HS-5 (cell line): ENCODE measurements around the gene PIK3CD.

Experiments used
- DNase-seq: peaks from one replicate; pipeline ENCODE4 v3.0.0-alpha.2; 2012; ENCODE audit warnings: low read depth

The PIK3CD gene

GRCh38 chr1:9651565-9652378, at the start of gene PIK3CD:
Gene PIK3CD (plus strand): TSS chr1:9651731. CDS start chr1:9710456, 58,725 bp downstream.
- no peak for DNase-seq

- DNase-seq = no peak
These were observed 49.4 kb upstream of the PIK3CD start for GRCh38 chr1:9601942-9602793.

- DNase-seq = no peak
These were observed 48.8 kb upstream of the PIK3CD start for GRCh38 chr1:9602794-9603167.

GRCh38 chr1:9603307-9603706, 48.2 kb upstream of the PIK3CD start:
- DNase-seq = no peak

GRCh38 chr1:9603766-9604753, 47.5 kb upstream of the PIK3CD start:
- no peak for DNase-seq

- no peak for DNase-seq
These were observed 46.7 kb upstream of the PIK3CD start for GRCh38 chr1:9604836-9605235.

GRCh38 chr1:9605946-9606455, 45.5 kb upstream of the PIK3CD start:
- no peak for DNase-seq

- no peak for DNase-seq
These were observed 45.1 kb upstream of the PIK3CD start for GRCh38 chr1:9606458-9606857.

DNA sequence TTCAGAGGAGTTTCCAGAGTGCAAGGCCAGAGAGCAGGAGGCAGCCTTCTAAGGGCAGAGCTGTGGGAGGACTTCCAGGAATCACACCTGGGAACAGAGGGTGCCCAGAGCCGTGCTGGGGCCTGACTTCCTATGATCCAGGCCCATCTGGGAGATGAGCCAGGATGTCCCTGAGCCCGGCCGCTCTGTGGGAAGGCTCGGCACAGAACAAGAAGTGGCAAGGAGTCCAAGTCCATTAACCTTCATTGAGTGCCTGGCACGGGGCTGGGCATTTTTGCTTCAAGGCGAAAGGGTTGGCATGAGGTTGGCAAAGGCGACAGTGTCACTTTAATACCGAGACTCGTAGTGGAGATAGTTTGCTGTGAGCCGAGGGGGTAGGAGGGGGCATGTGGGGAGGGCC, 44.6 kb upstream of the PIK3CD start:
- no peak for DNase-seq

- no peak for DNase-seq
These were observed 44.2 kb upstream of the PIK3CD start for GRCh38 chr1:9607352-9607751.

GRCh38 chr1:9609998-9610397, 41.5 kb upstream of the PIK3CD start:
- no peak for DNase-seq

- no peak for DNase-seq
These were observed 41.0 kb upstream of the PIK3CD start for GRCh38 chr1:9610548-9610947.

DNA sequence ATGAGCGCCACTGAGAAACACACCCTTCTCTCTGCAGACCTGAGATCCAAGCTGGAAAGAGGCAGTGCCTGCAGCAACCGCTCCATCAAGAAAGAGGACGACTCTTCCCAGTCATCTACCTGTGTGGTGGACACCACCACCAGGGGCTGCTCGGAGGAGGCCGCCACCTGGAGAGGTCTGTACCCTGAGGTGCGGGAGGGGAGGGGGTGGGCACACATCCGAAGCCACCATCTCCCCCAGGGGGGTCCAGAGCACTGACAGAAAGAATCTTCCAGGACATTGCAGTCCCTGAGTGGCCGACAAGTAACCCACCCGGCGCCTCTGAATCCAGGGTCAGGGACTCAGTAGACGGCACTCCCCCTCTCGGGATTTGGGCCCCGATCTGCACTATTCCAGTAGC, 39.8 kb upstream of the PIK3CD start:
- no peak for DNase-seq

DNA sequence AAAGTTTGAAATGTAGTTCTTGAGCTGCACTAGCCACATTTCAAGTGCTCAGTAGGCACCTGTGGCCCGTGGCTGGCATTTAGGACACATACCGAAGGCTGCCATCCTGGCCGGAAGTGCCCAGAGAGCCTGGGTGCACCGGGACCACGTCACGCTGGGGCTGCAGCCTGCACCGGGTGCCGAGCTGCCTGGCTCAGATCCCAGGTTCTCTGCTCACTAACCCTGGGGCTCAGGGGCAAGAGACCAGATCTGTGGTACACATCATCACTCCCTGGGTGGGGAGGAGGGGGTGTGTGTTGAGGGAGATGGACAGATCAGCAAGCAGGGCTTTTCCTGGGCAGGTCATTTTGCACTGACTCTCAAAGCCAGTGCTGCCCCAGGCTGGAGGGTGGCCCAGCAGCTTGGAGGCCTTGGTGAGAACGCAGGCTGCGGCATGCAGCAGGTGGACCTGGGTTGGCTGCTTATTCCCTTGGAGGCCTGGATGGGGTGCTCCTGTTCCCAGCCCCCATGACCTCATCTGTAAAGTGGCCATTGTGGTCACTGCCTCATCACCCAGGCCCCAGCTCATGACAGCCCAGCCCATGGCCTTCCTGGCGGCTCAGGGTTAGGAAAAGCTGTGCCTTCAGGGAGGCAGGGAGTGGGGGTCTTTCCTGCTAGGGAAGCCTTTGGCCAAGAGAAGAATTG, 39.2 kb upstream of the PIK3CD start:
- DNase-seq = no peak

- DNase-seq = no peak
These were observed 38.5 kb upstream of the PIK3CD start for GRCh38 chr1:9612871-9613624.

DNA sequence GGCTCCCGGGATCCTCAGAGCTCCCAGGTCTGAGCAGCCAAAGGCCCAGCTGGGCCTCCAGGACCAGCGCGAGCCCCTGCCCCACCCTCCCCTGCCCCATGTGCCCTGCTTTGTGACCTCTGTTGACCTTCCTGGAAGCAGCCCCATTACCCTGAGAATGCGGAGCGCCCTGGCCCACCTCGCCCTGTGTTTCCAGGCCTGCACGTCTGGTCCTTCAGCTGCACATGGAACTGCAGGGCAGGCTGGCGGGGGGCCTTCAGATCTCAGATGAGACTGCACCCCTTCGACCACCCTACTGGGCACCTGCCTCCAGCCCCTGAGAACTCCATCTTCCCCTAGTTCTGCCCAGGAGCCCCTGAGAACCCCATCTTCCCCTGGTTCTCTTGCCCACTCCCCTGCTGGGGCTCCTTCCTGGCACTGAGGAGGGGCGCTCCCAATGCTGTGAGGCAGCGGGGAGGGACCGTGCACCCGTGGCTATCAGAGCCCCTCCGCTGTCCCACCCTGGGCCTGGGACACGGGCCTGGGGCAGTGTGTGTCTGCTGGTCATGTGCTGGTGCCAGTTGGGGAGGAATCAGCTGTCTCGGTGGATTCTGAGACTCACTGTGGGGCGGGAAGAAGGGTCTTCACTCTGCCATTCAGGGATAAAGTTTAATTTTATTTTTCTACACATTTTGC, 37.8 kb upstream of the PIK3CD start:
- no peak for DNase-seq

DNA sequence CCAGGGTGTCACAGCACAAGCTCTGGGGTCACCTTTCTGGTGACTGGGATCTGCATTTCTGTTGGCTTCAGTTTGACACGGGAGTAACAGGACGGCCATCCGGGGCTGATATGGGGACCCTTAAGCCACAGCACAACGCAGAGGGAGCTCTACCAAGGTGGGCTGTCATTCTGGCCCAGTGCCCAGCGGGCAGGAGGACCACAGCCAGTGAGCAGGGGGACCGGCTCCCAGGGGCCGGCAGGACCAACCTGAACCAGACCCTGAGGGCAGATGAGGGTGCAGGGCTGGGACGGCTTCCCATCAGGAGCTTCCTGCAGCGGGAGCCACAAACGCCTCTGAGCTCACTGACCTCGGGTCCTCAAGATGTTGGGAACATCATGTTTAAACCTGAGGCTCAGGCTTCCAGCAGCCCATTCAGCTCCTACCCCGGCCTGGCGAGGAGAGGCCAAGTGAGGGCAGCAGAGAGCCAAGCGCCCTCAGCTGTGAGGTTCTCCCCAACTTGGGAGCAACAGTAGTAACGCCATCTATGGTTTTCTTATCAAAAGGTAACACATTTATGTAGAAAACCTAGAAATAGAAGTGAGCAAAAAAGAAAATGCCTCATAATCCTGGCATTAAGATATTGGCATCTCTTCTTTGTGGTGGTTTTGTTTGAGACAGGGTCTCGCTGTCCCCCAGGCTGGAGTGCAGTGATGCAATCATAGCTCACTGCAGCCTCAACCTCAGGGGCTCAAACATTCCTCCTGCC, 36.0 kb upstream of the PIK3CD start:
- no peak for DNase-seq

- DNase-seq = no peak
These were observed 32.4 kb upstream of the PIK3CD start for GRCh38 chr1:9618909-9619679.
